HG03060 (cell line): ENCODE results near the gene RAB3IL1.

Source experiments
- ATAC-seq: cut with Tn5 transposase; IDR thresholded peaks from one replicate; pipeline ENCODE4 v1.9.1; 2021; ENCODE audit warnings: low read depth, moderate number of reproducible peaks; ENCODE audit not compliant: unreplicated experiment

The RAB3IL1 gene

GRCh38 chr11:61919705-61920631, 2.6 kb upstream of the RAB3IL1 start:
- no peak for ATAC-seq

GRCh38 chr11:61918938-61919704, 1.8 kb upstream of the RAB3IL1 start:
- ATAC-seq, result no peak

GRCh38 chr11:61918251-61918937, 1.0 kb upstream of the RAB3IL1 start:
- ATAC-seq, result no peak

- ATAC-seq, result no peak
Observed at GRCh38 chr11:61916737-61917333, 531 bp downstream of the RAB3IL1 start.

- no peak for ATAC-seq
Observed at GRCh38 chr11:61914471-61915171, 2.7 kb downstream of the RAB3IL1 start.

GRCh38 chr11:61913699-61914395, 3.5 kb downstream of the RAB3IL1 start:
- ATAC-seq, result no peak

- ATAC-seq, result no peak
Observed at GRCh38 chr11:61912991-61913698, 4.2 kb downstream of the RAB3IL1 start.

- no peak for ATAC-seq
Observed at GRCh38 chr11:61912530-61912898, 4.9 kb downstream of the RAB3IL1 start.

- no peak for ATAC-seq
Observed at GRCh38 chr11:61911701-61912529, 5.5 kb downstream of the RAB3IL1 start.

- ATAC-seq, result no peak
Observed at GRCh38 chr11:61911128-61911700, 6.2 kb downstream of the RAB3IL1 start.

- ATAC-seq, result no peak
Observed at GRCh38 chr11:61910187-61911127, 6.9 kb downstream of the RAB3IL1 start.

GRCh38 chr11:61908730-61909316, 8.5 kb downstream of the RAB3IL1 start:
- no peak for ATAC-seq

GRCh38 chr11:61907871-61908729, 9.3 kb downstream of the RAB3IL1 start:
- ATAC-seq, result no peak

GRCh38 chr11:61907282-61907681, 10.1 kb downstream of the RAB3IL1 start:
- no peak for ATAC-seq

GRCh38 chr11:61906522-61906909, 10.8 kb downstream of the RAB3IL1 start:
- no peak for ATAC-seq
